T-helper 22 cell (primary cell): ENCODE measurements around the gene ANGPT4.
"Not testable (repeated sequence)": the region's sequence is repeated elsewhere in the genome, so short reads cannot be mapped to it uniquely, and the experiment has no call there.

ENCODE experiments used
- DNase-seq: peaks from one replicate; pipeline ENCODE4 v3.0.0-alpha.2; 2020; ENCODE audit warnings: low read depth

Gene ANGPT4

DNA sequence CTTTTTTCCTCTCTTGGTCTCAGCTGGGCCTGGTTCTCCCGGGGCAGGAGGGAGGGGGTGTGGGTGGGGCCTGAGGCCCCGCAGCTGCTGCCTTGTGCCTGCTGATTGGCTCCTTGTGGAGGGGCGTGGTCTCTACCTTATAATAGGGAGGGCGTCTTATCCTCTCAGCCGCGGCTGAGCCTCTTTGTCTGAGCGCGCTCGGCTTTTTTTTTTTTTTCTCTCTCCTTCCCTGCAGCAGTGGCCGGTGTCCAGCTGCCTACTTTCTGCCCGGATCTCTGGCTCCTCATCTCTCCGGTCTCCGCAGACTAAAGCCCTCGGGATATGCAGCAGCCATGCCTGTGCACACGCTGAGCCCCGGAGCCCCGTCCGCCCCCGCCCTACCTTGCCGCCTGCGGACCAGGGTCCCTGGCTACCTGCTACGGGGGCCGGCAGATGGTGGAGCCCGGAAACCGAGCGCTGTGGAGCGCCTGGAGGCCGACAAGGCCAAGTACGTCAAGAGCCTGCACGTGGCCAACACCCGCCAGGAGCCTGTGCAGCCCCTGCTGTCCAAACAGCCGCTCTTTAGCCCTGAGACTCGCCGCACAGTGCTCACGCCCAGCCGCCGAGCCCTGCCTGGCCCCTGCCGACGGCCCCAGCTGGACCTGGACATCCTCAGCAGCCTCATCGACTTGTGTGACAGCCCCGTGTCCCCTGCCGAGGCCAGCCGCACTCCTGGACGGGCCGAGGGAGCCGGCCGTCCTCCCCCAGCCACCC, 71.5 kb downstream of the ANGPT4 start:
- peak; percentile 89 for DNase-seq

DNA sequence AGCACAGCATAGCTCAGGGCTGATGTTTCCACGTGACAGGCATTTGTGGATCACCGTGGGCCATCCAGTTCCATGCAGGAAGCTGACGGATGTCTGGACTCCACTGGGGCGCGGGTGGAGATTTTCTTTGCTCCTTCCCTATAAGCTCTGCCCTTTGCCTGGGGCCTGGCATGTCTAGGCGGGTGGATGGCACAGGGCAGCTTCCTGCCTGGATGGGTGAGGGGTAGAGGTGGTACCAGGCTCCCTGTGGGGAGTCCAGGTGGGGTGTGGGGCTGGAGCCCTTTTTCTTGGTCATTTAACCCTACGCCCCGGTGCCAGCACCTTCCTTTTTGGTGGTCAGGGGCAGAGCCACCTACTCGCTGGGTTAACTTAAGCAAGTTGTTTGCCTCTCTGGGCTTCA, 72.2 kb downstream of the ANGPT4 start:
- no peak for DNase-seq

DNA sequence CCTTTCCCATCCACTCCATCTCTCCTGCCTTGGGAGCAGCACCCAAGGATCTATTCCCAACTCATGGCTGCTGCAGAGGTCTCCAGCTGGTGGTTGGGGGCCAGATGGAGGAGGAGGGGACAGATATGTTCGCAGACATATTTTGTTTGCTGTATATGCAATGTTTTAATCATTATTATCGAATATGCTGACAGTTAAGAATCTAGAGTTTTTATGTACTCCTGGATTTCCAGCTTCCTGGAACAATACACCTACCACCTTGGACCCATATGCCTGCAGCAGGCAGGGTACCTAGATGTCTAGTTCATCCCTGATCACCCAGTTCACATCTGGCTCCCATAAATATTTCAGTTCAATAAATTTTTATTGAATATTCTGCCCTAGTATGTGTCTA, 73.6 kb downstream of the ANGPT4 start:
- no peak for DNase-seq

DNA sequence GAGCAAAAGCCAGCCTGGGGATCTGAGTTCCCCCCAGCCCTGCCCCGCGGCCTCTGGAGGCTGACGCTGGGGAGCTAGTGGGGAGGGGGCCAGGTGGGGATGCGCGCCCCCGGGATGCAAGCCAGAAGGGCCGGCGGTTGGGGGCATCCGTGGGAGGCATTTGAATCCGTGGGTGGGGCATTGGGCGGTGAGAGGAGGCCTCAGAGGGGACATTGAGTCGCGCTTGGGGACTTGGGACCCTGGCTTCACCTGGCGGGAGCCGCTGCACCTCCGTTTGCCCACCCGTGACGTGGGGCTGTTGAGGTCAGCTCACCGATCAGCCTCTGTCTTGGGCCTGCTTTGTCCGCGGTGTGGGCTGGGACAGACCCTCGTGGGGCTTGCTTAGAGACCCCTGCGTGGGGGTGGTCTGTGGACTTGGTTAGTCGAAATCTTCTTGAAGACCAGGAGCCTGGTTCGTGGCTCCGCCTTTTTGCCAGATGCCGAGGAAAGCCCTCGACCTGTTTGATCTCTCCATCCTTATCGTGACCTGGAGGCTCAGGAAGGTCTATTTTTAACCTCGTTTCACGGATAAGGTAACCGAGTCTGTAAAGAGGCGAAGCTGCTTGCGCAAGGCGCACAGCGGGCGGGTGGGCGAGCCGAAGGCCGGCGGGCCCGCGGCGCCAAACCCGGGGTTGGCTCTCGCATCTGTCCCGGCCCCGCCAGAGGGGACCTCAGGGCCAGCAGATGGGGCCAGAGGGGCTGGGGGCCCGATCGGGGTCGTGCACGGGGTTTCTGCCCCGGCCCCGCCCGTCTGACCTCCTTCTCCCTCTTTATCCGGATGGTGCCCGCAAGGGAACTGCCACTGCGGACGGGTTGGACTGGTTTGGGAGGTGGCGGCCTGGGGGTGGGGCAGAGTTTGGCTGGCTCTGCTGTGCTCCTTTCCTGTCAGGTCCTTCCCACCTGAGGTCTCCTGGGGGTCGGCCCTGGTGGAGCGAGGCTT, 74.3 kb downstream of the ANGPT4 start:
- no peak for DNase-seq

DNA sequence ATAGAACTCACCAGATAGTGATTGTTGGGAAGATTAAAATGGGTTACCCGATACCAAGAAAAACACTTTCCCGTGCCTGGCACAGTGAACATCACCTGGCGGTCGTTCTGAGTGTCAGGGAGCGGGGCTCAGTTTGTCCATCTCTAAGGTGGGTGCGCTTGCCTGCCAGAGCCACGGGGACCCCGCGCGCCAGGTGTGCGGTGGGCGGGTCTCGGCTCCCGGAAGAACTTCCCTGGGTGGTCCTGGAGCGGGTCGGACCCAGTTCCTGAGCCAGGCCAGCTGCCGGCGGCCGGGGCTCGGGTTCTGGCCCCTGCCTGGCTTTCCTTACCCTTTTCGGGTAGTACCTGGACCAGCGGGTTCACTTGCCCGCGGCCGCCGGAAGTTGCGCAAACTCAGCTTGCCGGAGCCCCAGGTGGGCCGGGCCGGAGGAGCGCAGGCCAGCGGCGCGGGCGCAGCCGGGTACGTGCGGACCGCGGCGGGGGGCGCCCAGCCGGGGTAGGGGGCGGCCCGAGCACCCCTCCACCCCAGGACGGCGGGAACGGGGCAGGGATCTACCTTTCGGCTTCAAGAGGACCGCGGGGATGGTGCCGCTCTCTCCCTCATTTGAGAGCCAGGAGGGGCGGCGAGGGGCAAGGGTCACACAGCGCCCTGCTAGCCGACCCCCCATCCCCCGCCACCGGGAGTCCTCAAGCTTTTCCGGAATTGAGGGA, 75.1 kb downstream of the ANGPT4 start:
- DNase-seq, result no peak

DNA sequence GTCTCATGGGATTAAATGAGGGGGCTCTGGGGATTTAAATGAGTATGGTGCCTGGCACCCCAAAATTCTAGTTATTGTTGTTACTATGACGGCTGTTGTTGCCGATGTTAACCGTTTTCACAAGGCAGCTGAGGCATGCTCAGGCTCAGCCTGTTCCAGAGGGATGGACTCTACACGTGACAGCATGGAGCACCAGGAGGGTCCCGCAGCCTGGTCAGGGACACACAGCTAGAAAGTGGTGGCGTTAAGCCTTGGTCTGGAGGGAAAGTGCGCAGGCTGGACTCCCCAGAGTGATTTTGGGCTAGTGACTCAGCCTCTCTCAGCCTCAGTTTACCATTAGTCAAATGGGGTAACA, 75.7 kb downstream of the ANGPT4 start:
- DNase-seq, result no peak

DNA sequence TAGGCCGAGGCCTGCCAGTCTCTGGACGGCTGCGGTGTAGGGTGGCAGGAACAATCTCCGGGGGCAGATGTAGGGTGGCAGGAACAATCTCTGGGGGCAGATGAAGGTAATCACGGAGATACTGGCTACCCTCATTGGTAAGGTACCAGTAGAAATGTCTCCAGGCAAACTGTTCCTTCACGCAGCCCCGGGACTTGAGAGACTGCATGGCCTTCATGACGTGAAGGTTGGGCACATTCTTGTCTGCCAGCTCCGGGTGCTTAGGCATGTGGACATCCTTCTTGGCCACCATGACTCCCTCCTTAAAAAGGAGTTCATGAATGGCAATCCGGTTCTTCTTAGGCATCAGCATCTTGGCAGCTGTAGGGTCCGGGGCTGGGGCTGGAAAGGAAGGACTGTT, 76.5 kb downstream of the ANGPT4 start:
- DNase-seq, result no peak

DNA sequence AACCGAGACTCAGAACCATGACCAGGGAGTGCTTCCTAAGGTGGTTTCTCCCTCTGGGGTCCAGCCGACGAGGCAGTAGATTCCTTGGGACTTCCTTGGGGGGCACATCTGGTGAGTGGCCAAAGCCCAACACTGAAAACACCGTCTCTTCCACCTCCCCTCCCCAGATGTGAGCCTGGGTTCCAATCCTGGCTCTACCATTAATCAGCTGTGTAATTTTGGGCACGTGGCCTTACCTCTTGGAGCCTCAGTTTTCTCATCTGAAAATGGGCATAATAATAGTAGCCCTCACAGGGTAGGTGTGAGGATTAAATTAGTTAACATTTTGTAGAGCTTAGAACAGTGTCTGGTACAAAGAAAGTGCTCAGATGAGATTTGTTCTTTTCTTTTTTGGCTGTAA, 77.1 kb downstream of the ANGPT4 start:
- no peak for DNase-seq

DNA sequence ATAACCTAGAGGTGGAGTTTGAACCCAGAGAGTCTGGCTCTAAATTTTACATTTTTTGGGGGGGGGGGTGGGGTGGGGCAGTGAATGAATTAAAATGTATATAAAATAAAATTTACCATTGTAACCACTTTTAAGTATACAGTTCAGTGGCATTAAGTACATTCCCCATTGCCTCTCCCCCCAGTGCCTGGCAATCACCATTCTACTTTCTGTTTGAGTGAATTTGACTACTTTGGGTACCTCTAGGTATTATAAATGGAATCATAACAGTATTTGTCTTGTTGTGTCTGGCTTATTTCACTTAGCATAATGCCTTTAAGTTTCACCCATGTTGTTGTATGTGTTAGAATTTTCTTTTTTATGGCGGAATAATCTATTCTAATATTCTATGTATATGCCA, 79.9 kb downstream of the ANGPT4 start:
- DNase-seq, result no peak

DNA sequence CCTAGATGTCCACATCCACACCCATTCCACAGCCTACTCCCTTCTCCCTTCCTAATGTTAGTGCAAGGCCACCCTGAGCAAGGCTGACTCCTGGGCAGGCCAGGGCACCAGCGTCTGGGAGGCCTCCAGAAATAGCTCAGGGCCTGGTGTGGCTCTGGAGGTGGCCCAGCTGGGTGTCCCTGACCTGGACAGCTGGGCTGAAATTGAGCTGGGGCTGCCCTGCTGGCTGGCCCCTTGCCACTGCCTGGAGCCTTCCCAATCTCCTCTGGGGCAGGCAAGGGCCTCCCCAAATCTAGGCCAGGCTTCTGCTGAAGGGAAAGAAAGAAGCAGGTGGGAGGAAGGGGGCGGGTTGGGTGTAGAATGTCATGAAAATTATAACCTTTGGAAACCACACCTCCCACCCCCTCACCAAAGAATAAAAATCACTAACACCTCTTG, 80.5 kb downstream of the ANGPT4 start:
- no peak for DNase-seq

DNA sequence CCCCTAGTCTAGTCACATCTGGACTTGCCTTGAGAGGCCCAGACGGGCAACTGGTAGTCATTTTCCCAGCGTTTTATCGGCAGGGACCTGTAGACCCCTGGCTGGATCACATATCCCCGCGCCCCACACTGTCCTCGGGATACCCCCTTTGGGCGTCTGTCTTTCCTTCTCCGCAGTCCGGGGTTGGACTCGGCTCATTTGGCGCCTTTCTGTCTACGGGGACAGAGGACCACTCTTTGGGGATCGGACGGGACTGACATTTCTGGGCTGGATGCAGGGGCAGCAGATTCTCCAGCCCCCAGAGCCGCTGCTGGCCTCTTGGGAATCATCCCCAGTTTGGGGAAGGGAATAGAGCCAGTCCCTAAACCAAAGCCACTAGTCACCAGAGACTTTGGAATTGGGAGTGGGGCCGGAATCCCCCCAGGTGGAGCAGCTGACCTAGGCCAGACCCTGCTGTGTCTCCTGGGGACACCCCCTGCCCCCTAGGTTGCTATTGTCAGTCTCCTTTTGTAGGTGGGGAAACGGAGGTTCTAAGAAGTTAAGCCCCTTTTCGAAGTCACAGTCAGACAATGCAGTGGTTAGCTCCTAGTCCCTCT, 81.9 kb downstream of the ANGPT4 start:
- DNase-seq, result no peak

DNA sequence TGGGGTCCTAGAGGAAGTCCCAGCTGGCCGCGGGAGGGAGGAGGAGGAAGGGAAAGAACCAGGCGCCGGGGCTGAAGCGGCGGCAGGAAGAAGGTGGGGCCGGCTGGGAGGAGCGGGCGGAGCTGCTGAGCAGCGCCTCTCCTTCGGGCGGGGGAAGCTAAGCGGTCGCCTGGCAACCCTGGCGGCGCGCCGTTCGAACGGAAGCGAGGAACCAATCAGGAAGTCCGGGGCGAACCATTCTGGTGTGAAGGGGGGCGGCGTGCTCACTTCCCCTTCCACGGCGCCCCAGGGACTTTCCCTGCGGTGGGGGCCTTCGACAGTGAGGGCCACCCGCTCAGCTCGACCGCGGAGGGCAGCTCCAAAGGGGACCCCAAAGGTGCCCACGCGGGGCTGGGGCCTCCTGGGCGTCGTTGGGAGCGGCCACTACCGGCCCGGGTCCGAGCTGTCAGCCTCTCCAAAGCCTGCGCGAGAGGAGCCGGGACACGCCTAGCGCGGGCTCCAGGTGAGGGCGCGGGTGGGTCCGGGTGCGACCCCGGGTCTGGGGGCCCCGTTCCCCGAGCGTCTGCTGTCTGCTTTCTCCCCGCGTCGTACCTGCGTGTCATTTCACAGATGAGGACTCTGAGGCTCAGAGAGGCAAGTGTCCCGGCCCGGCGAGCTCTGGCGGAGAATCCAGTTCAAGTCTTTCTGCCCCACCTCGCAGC, 82.5 kb downstream of the ANGPT4 start, which contains the start of gene FAM110A:
Gene FAM110A (plus strand): TSS at position 266 of the 701 bp plus-strand sequence. CDS start 11,090 bp downstream, outside the sequence.
- peak; percentile 91 for DNase-seq

DNA sequence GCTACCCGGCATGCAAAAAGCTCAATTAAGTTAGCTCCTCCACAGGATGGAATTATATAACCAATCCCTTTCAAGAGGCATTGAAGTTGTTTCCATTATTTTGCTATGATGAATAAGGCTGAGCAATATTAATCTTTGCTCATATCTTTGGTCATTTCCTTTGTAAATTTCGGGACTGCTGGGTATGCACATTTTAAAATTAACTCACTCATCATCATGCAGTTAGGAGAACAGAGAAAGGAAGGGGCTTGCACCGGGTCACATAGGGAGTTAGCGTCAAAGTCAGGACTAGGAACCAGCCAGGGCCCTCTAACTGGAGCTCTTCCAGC, 83.0 kb downstream of the ANGPT4 start:
- no peak for DNase-seq

DNA sequence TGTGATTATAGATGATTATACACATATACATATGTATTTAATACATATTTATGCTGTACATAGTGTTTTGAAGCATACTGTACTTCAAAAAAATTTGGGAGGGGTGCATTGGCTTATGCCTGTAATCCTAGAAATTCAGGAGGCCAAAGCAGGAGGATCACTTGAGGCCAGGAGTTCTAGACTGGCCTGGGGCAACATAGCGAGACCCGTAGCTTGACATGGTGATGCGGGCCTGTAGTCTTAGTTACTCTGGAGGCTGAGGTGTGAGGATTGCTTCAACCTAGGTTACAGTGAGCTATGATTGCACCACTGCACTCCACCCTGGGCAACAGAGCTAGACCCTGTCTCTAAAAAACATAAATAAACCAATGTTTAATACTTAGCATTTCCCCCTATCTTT, 84.2 kb downstream of the ANGPT4 start:
- no peak for DNase-seq

DNA sequence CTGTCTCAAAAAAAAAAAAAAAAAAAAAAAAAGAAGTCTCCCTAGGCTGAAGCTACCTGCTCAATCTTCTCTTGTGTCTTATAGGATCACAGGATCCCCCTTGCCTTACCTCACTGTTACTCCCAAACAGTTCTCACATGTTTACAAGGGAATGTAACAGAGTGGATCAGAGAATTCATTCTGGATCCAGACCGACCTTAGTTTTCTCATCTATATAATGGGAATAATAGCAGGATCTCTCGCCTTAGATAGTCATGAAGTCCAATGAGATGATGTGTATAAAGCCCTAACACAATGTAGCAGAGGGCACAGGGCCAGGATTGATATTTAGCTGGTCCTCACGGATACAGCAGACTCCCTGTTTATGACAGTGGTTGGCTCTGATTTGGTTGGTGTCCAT, 84.9 kb downstream of the ANGPT4 start:
- no peak for DNase-seq

DNA sequence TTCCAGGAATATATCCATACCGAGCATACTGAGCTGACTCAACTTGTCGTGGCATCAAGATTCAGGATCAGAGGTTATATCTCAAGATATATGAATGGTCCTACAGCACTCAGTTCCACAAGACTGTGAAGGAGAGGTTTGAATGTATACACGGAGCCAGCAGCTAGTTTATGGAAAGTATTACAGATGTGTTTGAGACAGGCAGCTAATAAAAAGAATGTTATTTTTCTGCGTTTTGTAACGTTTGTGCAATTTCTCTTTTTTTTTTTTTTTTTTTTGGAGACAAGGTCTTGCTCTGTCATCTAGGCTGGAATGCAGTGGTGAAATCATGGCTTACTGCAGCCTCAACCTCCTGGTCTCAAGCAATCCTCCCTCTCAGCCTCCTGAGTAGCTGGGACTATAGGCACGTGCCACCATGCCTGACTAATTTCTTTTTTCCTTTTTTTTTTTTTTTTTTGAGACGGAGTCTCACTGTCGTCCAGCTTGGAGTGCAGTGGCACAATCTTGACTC, 86.1 kb downstream of the ANGPT4 start:
- no peak for DNase-seq

DNA sequence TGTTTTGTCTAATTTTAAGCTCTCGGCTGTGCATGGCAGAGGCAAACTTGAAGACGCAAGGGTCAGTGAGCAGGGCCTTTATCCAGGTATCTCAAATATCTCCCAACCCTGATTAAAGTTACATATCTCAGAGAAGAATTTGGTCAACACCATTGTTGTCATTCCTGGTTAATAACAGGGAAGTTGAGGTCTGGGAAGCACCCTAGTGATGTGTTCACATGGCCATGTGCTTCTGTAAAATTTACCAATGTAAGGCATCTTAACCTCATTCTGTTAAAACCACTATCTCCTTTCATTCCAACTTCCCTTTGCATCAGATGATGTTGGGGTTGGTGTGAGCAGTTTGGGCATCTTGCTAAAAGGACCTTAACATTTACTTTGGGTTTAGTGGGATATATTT, 86.6 kb downstream of the ANGPT4 start:
- no peak for DNase-seq

DNA sequence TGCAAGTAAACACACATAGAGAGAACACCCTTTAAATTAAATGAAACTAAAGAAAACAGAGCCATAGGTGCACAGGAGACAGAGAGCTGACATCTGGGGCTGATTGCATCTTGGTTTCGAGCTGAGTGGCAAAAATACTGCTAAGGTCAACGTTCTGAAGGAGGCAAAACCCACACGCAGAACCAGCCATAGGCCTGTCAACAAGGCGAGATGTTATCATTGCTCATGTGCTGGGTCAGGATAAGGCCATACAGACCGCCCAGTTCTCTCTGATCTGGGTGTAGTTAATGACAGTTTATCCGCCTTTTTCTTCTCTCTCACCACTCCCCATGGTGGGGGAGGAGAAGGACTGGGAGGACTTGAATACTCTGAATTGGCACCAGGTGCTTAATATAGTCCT, 87.1 kb downstream of the ANGPT4 start:
- DNase-seq, result no peak

DNA sequence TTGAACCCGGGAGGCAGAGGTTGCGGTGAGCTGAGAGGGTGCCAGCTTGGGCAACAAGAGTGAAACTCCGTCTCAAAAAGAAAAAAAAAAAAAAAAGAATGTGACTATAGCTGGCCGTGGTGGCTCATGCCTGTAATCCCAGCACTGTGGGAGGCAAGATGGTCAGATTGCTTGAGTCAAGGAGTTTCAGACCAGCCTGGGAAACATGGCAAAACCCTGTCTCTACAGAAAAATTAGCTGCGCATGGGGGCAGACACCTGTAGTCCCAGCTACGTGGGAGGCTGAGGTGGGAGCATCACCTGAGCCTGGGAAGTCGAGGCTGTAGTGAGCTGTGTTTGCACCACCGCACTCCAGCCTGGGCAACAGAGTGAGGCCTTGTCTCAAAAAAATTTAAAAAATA, 88.2 kb downstream of the ANGPT4 start:
- not testable (repeated sequence) for DNase-seq

DNA sequence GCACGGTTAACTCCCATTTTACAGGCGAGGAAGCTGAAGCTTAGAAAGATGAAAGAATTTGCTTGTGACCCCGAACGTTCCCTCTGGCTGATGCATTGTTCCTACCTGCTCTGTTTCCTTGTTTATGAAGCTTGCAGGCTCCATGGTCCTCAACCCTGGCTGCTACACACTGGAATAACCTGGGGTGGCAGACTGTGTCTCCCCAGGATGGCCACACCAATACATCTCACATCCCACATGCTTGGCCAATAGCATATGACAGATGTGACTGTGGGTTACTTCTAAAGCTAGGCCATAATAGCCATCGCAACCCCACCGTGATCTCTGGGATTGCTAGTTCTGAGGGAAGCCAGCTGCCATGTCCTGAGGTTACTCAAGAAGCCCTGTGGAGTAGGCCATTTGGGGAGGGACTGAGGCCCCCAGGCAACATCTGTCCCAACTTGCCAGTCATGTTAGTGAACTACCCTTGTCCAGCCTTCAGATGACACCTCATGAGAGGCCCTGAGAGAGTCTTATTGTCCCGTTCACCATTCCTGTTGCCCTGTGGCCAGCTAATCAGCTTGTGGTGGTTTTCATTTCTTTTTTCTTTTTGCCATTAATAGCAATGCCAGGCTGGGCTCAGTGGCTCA, 89.3 kb downstream of the ANGPT4 start:
- DNase-seq, result no peak
